ENCODE results near the gene CHD5. TPM values are rescaled to one million over a fixed set of nuclear protein-coding genes. Genes with fewer than 3 reads are reported as not detected.

CHD5 gene
- 0.15 TPM in 1 of 2 replicates, not detected in the other for total RNA-seq (ENCODE audit: low replicate concordance)

DNA sequence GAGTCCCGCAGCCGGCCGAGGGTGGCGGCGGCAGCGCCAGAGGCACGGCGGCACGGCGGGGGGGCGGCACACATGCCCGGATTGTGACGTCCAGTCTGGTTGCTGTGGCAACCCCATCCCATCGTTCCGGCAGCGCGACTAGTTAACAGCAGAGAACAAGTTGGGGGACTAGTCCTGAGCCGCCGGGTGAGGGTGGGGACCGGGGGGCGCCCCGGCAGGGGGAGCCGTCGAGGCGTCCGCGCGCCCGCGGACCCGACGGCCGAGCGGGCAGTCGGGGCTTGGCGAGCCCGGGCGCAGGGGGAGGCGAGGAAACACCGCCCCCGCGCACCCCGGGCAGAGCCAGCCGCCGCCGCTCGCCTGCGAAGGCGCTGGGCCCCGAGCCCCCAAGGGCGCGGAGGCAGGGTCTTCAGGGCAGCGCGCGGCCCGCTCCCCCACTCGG, at the start of gene CHD5:
Gene CHD5 (minus strand): TSS at position 54 of the 439 bp plus-strand sequence. CDS start 298 bp downstream, outside the sequence.

DNA sequence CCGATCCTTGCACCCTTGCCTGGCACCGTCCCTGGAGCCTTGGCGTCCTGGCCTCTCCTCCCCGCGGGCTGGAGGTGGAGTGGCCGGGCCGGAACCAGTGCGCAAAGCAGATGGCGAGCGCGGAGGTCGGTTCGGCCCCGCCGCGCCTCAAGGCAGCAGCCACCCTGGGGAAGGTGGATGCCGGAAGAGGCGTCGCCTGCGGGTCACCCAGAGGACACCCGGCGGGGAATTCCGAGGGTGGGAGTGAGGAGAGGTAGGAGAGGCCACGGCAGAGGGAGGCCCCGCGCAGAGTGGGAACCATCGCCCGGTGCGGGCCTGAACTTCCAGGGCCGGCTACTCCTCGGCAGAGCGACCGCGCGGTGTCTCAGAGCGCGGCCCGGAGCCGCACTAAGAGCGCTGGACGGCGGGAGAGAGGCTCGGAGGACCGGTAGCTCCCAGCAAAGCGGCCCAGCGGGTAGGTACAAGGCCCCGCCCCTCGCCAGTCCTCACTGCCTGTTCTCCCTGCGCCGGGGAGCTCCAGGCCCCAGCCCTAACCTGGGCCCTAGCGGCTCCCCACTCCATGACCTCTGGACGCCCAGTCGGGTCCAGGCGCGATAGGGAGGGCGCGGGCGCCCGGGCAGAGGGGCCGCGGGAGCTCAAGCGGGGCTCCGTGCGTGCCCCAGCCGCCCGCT, 25.9 kb upstream of the CHD5 start, which contains the start of gene RNF207:
Gene RNF207 (plus strand): TSS at position 271 of the 671 bp plus-strand sequence. CDS start 417 bp downstream, outside the sequence.

DNA sequence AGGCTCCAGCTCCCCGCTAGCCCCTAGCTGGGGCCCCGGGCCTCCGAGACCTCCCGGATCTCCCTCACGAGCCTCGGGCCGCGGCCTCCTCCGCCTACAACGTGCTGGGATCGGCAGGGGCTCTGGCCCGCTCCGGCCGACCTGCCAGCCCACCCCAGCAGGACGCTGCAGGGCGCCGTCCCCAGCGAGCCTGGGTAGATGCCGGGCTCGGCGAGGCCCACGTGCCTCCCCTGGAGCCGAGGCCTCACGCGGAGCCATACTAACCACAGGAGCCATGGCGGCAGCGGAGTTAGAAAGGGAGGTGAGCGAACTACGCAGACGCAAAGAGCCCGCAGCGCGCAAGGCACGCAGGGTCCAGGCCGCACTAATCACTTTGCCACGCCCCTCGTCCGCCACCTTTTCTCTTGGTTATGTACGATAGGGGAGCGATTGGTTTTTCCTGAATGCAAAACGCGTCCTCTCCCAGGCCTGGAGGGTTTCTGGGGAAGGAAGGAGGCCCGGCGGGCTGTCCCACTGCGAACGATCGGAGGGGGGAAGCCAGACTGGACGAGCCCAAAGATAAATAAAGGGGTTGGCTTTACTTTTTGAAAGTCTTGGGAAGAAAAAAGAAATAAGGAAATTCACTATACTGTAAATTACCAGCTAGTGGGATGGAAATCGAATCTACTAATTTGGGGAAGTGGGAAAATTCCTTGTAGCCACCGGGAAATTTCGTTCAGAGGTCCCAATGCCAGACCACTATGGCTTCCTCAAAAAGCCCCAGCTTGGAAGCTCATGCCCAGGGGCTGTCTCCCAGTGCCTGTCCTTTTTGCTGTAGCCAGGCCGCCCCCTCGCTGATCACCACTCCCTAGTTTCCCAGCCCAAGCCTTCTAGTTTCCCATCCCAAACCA, 19.4 kb upstream of the CHD5 start, which contains the start of gene RPL22:
Gene RPL22 (minus strand): TSS at position 298 of the 890 bp plus-strand sequence. CDS start 22 bp downstream, at position 276.

Other genes with a start within 250 kb of the CHD5 start
- gene NPHP4, start 187.9 kb downstream of the CHD5 start, total RNA-seq (ENCODE audit: low replicate concordance) = 3.8 and 4.7 TPM in 2 replicates
- gene KCNAB2, start 134.4 kb downstream of the CHD5 start, total RNA-seq (ENCODE audit: low replicate concordance) = 2.9 and 5.0 TPM in 2 replicates
- gene RPL22, start 19.3 kb upstream of the CHD5 start, total RNA-seq (ENCODE audit: low replicate concordance) = 95.9 and 176 TPM in 2 replicates
- 4.6 and 22.5 TPM in 2 replicates for gene RNF207, start 25.8 kb upstream of the CHD5 start, total RNA-seq (ENCODE audit: low replicate concordance)
- 54.0 and 59.0 TPM in 2 replicates for gene ICMT, start 55.6 kb upstream of the CHD5 start, total RNA-seq (ENCODE audit: low replicate concordance)
- gene HES3, start 63.9 kb upstream of the CHD5 start, total RNA-seq (ENCODE audit: low replicate concordance) = not detected in 2 replicates
- gene GPR153, start 80.8 kb upstream of the CHD5 start, total RNA-seq (ENCODE audit: low replicate concordance) = 2.3 and 17.2 TPM in 2 replicates
- gene ACOT7, start 213.4 kb upstream of the CHD5 start, total RNA-seq (ENCODE audit: low replicate concordance) = 20.0 and 77.3 TPM in 2 replicates
- gene HES2, start 239.6 kb upstream of the CHD5 start, total RNA-seq (ENCODE audit: low replicate concordance) = 0.12 and 4.1 TPM in 2 replicates
- under 0.01 TPM in 1 of 2 replicates, not detected in the other for gene ESPN, start 244.5 kb upstream of the CHD5 start, total RNA-seq (ENCODE audit: low replicate concordance)

All from smooth muscle cell of the coronary artery (primary cell).